Posterior vena cava (tissue), 2 donors: ENCODE data around the gene SLC8B1. TPM values are rescaled to one million over a fixed set of nuclear protein-coding genes. Genes with fewer than 3 reads are reported as not detected.
A peak's percentile ranks its signal among the peaks of the same experiment; 100 is the strongest.

ENCODE experiments used
- DNase-seq: peaks from one replicate; pipeline ENCODE4 v3.0.0-alpha.2; 2020; ENCODE audit warnings: low spot score
- intact Hi-C, 2 donors: fragments of 100-400 bp; cut with DNase I; formaldehyde crosslinking; loops; one replicate each; pipeline versions ENCODE4 v1.14.1 to v1.14.2; 2022 to 2023
- total RNA-seq, 2 donors: library from RNA; stranded (reverse); fragmentation: NEBNext Ultra II Directional; extraction: Animal tissue kit (Norgen Biotek cat#: 25700); gene quantifications; one replicate each; pipeline ENCODE4 v1.2.1, GENCODE V29; 2021
- donor health status: DM: yes; HTN: yes; CAD: no.
- donor health status: DM: yes; HTN: yes; CAD: no.

SLC8B1 gene
- total RNA-seq, 2 donors from 2014 or later = 21.6 to 29.8 TPM

GRCh38 chr12:113299619-113300237, 35.2 kb downstream of the SLC8B1 start:
- intact Hi-C loops = no loop called here
- DNase-seq = peak; percentile 89

GRCh38 chr12:113298861-113299545, 35.9 kb downstream of the SLC8B1 start:
- intact Hi-C loops = no loop called here
- no peak for DNase-seq

- intact Hi-C loops = no loop called here
- no peak for DNase-seq
Measured at GRCh38 chr12:113298472-113298817, 36.5 kb downstream of the SLC8B1 start.

- intact Hi-C loops = no loop called here
- no peak for DNase-seq
Measured at GRCh38 chr12:113297621-113298471, 37.1 kb downstream of the SLC8B1 start.

GRCh38 chr12:113297214-113297587, 37.7 kb downstream of the SLC8B1 start:
- no peak for DNase-seq
- intact Hi-C loops = no loop called here

GRCh38 chr12:113296557-113297213, 38.2 kb downstream of the SLC8B1 start:
- intact Hi-C loops = no loop called here
- no peak for DNase-seq

- intact Hi-C loops = no loop called here
- no peak for DNase-seq
Measured at GRCh38 chr12:113295886-113296556, 38.9 kb downstream of the SLC8B1 start.

- intact Hi-C loops = no loop called here
- no peak for DNase-seq
Measured at GRCh38 chr12:113293100-113293499, 41.8 kb downstream of the SLC8B1 start.

GRCh38 chr12:113292547-113292946, 42.4 kb downstream of the SLC8B1 start:
- intact Hi-C loops = no loop called here

GRCh38 chr12:113292091-113292490, 42.8 kb downstream of the SLC8B1 start:
- no peak for DNase-seq
- intact Hi-C loops = no loop called here

More at GRCh38 chr12:113292547-113292946, 42.4 kb downstream of the SLC8B1 start:
- no peak for DNase-seq

GRCh38 chr12:113291586-113291985, 43.3 kb downstream of the SLC8B1 start:
- intact Hi-C loops = no loop called here
- no peak for DNase-seq

GRCh38 chr12:113290506-113290905, 44.4 kb downstream of the SLC8B1 start:
- no peak for DNase-seq
- intact Hi-C loops = no loop called here

- no peak for DNase-seq
Measured at GRCh38 chr12:113289361-113289760, 45.5 kb downstream of the SLC8B1 start.

GRCh38 chr12:113287899-113288282, 47.0 kb downstream of the SLC8B1 start:
- DNase-seq = no peak
- intact Hi-C loops = no loop called here

More at GRCh38 chr12:113289361-113289760, 45.5 kb downstream of the SLC8B1 start:
- intact Hi-C loops = no loop called here

- no peak for DNase-seq
- intact Hi-C loops = no loop called here
Measured at GRCh38 chr12:113287146-113287898, 47.6 kb downstream of the SLC8B1 start.

- no peak for DNase-seq
- intact Hi-C loops = no loop called here
Measured at GRCh38 chr12:113286712-113287111, 48.2 kb downstream of the SLC8B1 start.

GRCh38 chr12:113285679-113286610, 49.0 kb downstream of the SLC8B1 start:
- no peak for DNase-seq
- intact Hi-C loops = no loop called here

GRCh38 chr12:113284751-113285150, 50.2 kb downstream of the SLC8B1 start:
- no peak for DNase-seq
- intact Hi-C loops = no loop called here
